Kasumi-1 (cell line): ENCODE results near the gene SLC12A5.

Source experiments
- DNase-seq, 2 experiments: peaks; one replicate each; lab custom pipeline; 2025; lab: John Stamatoyannopoulos, UW

The SLC12A5 gene

GRCh38 chr20:46108435-46108841 lies 79.4 kb downstream of the SLC12A5 start:
- DNase-seq: no peak

- DNase-seq: no peak
Observed at GRCh38 chr20:46108976-46109375, 80.0 kb downstream of the SLC12A5 start.
